K562 (cell line): ENCODE measurements around the gene DCTN5. TPM values are rescaled to one million over a fixed set of nuclear protein-coding genes. Genes with fewer than 3 reads are reported as not detected.

Experiments
- ADNP ChIP-seq: fragments of 200-800 bp; sonication (Bioruptor generic); IDR thresholded peaks from 2 replicates; pipeline ENCODE4 v1.6.1; 2016; ENCODE audit warnings: missing genetic modification characterization, missing compliant biosample characterization
- ARID4B ChIP-seq: sonication (generic); formaldehyde crosslinking; IDR thresholded peaks from 2 replicates; pipeline ENCODE4 v1.8.0; 2022; ENCODE audit warnings: mild to moderate bottlenecking, missing genetic modification reagents
- BRD9 ChIP-seq: fragments of 450-650 bp; IDR thresholded peaks from 2 replicates; pipeline ENCODE4 v1.6.1; 2018; ENCODE audit warnings: low read depth; ENCODE audit not compliant: partially characterized antibody
- CBFA2T2 ChIP-seq: fragments of 450-650 bp; conservative IDR thresholded peaks from 2 replicates; pipeline ENCODE4 v1.6.1; 2017; ENCODE audit warnings: mild to moderate bottlenecking
- CC2D1A ChIP-seq: fragments of 450-650 bp; IDR thresholded peaks from 2 replicates; pipeline ENCODE4 v1.6.1; 2017; ENCODE audit warnings: mild to moderate bottlenecking
- CXXC5 ChIP-seq: fragments of 250-450 bp; sonication (Bioruptor Pico); IDR thresholded peaks from 2 replicates; pipeline ENCODE4 v1.8.0; 2022; ENCODE audit warnings: inconsistent platforms, mild to moderate bottlenecking, moderate library complexity
- ETV1 ChIP-seq: fragments of 450-650 bp; conservative IDR thresholded peaks from 2 replicates; pipeline ENCODE4 v1.6.1; 2016; ENCODE audit warnings: missing genetic modification characterization, control low read depth, low read depth, missing compliant biosample characterization
- IRF9 ChIP-seq: fragments of 450-650 bp; IDR thresholded peaks from 2 replicates; pipeline ENCODE4 v1.6.1; 2016; ENCODE audit warnings: missing biosample characterization, missing genetic modification characterization
- KAT2B ChIP-seq: IDR thresholded peaks from one replicate; pipeline ENCODE4 v1.6.1; 2012; ENCODE audit warnings: low read depth, mild to moderate bottlenecking, control low read depth, inconsistent platforms, low read length, moderate library complexity
- MYNN ChIP-seq, 2 experiments: sonication (generic); formaldehyde crosslinking in 1 of 2; IDR thresholded peaks; 2 replicates each; pipeline versions ENCODE4 v1.5.0 to v1.6.1; 2016 to 2020; ENCODE audit warnings: antibody characterized with exemption in 1 of 2, missing genetic modification reagents in 1 of 2
- NR1H2 ChIP-seq: sonication (generic); formaldehyde crosslinking; IDR thresholded peaks from 2 replicates; pipeline ENCODE4 v1.4.0; 2020; ENCODE audit warnings: mild to moderate bottlenecking, missing genetic modification reagents
- POLR2G ChIP-seq: fragments of 200-400 bp; formaldehyde crosslinking; IDR thresholded peaks from 2 replicates; pipeline ENCODE4 v1.6.1; 2017; ENCODE audit warnings: low read depth, mild to moderate bottlenecking, antibody characterized with exemption, low read length, moderate library complexity
- RBM15 ChIP-seq: fragments of 200-400 bp; formaldehyde crosslinking; IDR thresholded peaks from 2 replicates; pipeline ENCODE4 v1.6.1; 2018; ENCODE audit warnings: mild to moderate bottlenecking, low read length, moderate library complexity; ENCODE audit not compliant: insufficient read depth
- SREBF1 ChIP-seq: fragments of 150-350 bp; IDR thresholded peaks from 2 replicates; pipeline ENCODE4 v1.6.1; 2014; ENCODE audit warnings: antibody characterized with exemption, low read depth, low read length, borderline replicate concordance
- TRIM28 ChIP-seq: fragments of 450-650 bp; IDR thresholded peaks from 2 replicates; pipeline ENCODE4 v1.6.1; 2017
- ZBTB8A ChIP-seq: fragments of 450-650 bp; IDR thresholded peaks from 2 replicates; pipeline ENCODE4 v1.6.1; 2018; ENCODE audit warnings: mild to moderate bottlenecking, moderate library complexity; ENCODE audit not compliant: partially characterized antibody
- ZFP1 ChIP-seq: fragments of 450-650 bp; formaldehyde crosslinking; IDR thresholded peaks from 2 replicates; pipeline ENCODE4 v1.4.0; 2020; ENCODE audit warnings: mild to moderate bottlenecking, mixed read lengths
- ZNF253 ChIP-seq: fragments of 250-450 bp; sonication (Bioruptor Pico); conservative IDR thresholded peaks from 2 replicates; pipeline ENCODE4 v1.6.1; 2021; ENCODE audit warnings: mild to moderate bottlenecking
- ZNF277 ChIP-seq: fragments of 250-450 bp; sonication (Bioruptor Pico); IDR thresholded peaks from 2 replicates; pipeline ENCODE4 v1.8.0; 2022; ENCODE audit warnings: inconsistent platforms, mild to moderate bottlenecking, moderate library complexity, borderline replicate concordance
- ZNF282 ChIP-seq: sonication (generic); formaldehyde crosslinking; IDR thresholded peaks from 2 replicates; pipeline ENCODE4 v1.8.1; 2023; ENCODE audit warnings: missing genetic modification reagents
- ZNF444 ChIP-seq: fragments of 250-450 bp; sonication (Bioruptor Pico); IDR thresholded peaks from 2 replicates; pipeline ENCODE4 v1.4.0; 2020; ENCODE audit warnings: mild to moderate bottlenecking, moderate library complexity
- ZSCAN29 ChIP-seq: fragments of 450-650 bp; IDR thresholded peaks from 2 replicates; pipeline ENCODE4 v1.6.1; 2017
- polyA plus RNA-seq, 8 experiments: library from polyadenylated mRNA; depleted of rRNA in 4 of 8; stranded (reverse) in 5 of 8; unstranded in 3 of 8; fragments of >200 nt; fragmentation: Nextera tagmentation in 2 of 8; fragmentation: Illumina TruSeq in 1 of 8; extraction: Ambion mirVana in 2 of 8; extraction: Trizol in 1 of 8; gene quantifications; 2 replicates each; pipeline versions ENCODE4 v1.2.1 to v1.2.3, GENCODE V29; 2011 to 2014; ENCODE audit warnings: inconsistent platforms in 1 of 8, missing spikeins in 1 of 8
- total RNA-seq, 7 experiments: library from RNA; depleted of rRNA in 6 of 7; stranded (reverse); fragments of >200 nt in 6 of 7; fragmentation: Illumina TruSeq in 2 of 7; extraction: Trizol in 2 of 7; gene quantifications; 2 replicates each; pipeline versions ENCODE4 v1.2.1 to v1.2.3, GENCODE V29; 2011 to 2021; ENCODE audit warnings: low replicate concordance in 1 of 7

DCTN5 gene
- total and polyA plus RNA-seq, 9 of the 15 experiments (the other 6 are each of a cell fraction or from before 2014, with no cell fraction given) = 35.8 to 149 (median 75.9) TPM

- TF ChIP-seq ARID4B (CRISPR knock-in tag) (peak; percentile 65; the same call in 1 of the 2 replicates), ZBTB8A (no peak), CXXC5 (CRISPR knock-in tag) (peak; percentile 96), ETV1 (tag) (peak; percentile 36; the same call in 1 of the 2 replicates), ADNP (tag) (peak; percentile 83), MYNN (IDR thresholded peaks at IDR 0.05) (peak; percentile 42; the same call in 1 of the 2 replicates), MYNN (CRISPR knock-in tag; IDR thresholded peaks at IDR 0.05) (no peak), ZNF277 (CRISPR knock-in tag) (no peak), IRF9 (tag) (no peak), KAT2B (no peak), ZNF253 (CRISPR knock-in tag) (no peak), ZNF282 (CRISPR knock-in tag) (no peak), CC2D1A (no peak), ZSCAN29 (no peak), CBFA2T2 (no peak), POLR2G (peak; percentile 89), RBM15 (no peak), ZNF444 (CRISPR knock-in tag) (no peak), TRIM28 (peak; percentile 23; the same call in 1 of the 2 replicates), BRD9 (no peak), ZFP1 (CRISPR knock-in tag) (no peak), NR1H2 (no peak), SREBF1 (no peak)
These were observed 45.1 kb upstream of the DCTN5 start, which contains the start of gene NDUFAB1 (continued) for GRCh38 chr16:23595951-23596720.
